GM21723 (cell line): ENCODE results near the gene TNRC6C.
"Not testable (repeated sequence)": the region's sequence is repeated elsewhere in the genome, so short reads cannot be mapped to it uniquely, and the experiment has no call there.

Experiments used
- ATAC-seq: cut with Tn5 transposase; IDR thresholded peaks from one replicate; pipeline ENCODE4 v1.9.1; 2021; ENCODE audit warnings: mild to moderate bottlenecking, moderate library complexity; ENCODE audit not compliant: unreplicated experiment

Gene TNRC6C

GRCh38 chr17:77930780-77931768, 27.4 kb upstream of the TNRC6C start:
- no peak for ATAC-seq

DNA sequence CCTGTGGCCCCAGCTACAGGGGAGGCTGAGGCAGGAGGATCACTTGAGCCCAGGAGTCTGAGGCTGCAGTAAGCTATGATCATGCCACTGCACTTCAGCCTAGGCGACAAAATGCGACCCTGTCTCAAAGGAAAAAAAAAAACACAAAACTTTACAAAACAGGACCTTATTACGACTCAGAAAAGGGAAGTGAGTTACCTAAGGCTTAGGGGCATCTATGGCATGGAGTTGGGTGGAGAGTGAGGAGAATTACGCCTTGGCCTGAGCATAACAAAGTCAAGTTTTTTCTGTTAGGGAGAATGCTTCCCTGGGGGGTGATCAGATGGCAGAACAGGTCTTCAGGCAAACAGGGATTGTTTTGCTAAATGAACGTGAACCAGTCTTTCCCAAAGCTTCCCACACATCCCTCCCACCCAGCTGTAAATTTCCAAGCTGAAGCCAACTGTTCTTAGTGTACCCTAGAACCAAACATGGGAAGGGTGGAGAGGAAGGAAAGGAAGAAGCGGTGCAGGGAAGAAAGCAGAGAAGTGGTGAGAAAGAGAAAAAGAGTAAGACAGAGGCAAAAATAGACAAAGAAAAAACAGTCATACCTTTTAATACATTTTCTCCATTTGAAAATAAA, 24.6 kb upstream of the TNRC6C start:
- ATAC-seq = no peak

- no peak for ATAC-seq
Observed at GRCh38 chr17:77935121-77935571, 23.4 kb upstream of the TNRC6C start.

DNA sequence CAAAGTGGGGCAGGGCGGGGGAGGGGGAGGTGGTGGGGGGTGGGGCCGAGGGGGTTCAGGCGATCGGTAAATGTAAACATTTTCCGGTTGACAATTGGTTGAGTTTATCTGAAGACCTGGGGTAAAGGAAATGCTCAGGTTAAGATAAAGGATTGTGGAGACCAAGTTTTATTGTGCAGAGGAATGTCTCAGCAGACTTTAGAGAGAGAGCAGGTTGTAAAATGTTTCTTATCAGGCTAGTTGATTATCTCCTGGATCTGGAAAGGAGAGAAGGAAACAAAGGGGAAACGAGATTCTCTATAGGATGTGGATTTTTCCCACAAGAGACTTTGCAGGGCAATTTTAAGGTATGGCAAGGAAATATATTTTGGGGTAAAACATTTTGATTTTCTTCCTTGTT, 22.8 kb upstream of the TNRC6C start:
- ATAC-seq = not testable (repeated sequence)

- no peak for ATAC-seq
Observed at GRCh38 chr17:77936881-77937280, 21.6 kb upstream of the TNRC6C start.

GRCh38 chr17:77941004-77941403, 17.5 kb upstream of the TNRC6C start:
- no peak for ATAC-seq

- no peak for ATAC-seq
Observed at GRCh38 chr17:77942112-77942988, 16.2 kb upstream of the TNRC6C start.

DNA sequence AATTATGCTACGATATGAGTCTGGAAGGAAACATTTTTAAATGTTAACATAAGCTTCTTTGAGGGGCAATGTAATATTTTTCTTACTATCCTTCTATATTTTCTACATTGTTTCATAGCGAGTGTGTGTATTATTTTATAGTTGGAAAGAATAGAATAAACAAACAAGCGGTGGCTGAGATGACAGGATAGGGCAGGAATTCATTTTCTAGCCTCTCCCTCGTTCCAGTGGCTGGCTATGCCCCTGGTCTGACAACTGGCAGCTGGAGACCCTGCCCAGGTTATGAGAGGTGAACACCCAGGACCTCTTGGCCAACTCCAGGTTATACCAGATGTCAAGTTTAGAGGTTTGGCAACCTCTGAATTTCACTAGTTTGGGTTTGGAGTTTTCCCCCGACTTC, 14.5 kb upstream of the TNRC6C start:
- no peak for ATAC-seq

DNA sequence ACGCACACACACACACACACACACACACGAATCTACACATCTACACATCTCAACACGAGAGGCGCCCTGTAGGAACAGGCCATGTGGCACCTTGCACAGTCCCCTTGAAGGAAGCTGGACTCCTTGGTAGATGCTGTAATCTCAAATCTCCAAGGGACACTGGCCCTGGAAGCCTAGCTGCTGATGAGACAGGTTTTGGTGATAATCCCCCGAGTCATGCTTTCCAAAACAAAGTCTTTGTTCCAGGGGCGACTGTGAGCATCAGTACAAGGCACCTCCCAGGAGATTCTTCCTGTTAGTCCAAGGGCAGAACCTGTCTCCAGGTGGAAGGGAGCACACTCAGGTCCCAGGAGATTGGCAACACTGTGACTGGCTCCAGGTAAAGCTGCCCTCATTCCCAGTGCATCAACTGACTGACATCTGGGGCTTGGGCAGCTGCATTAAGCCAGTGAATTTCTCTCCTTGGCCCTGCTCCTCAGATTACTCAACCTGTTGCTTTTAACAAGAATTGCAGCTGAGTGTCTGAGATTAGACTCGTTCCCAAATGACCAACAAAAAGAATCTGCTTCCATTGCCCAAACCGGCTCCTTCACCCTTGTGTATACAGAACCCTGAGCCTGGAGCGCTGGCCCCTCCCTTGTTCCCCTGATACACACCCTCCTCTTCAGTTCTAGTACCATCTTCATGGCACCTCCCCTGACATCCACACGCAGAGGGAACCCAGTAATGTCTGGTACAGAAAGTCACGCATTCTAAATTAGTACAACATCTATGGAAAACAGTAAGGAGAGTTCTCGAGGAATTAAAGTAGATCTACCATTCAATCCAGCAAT, 13.9 kb upstream of the TNRC6C start:
- no peak for ATAC-seq

- ATAC-seq = no peak
Observed at GRCh38 chr17:77946900-77947645, 11.4 kb upstream of the TNRC6C start.

DNA sequence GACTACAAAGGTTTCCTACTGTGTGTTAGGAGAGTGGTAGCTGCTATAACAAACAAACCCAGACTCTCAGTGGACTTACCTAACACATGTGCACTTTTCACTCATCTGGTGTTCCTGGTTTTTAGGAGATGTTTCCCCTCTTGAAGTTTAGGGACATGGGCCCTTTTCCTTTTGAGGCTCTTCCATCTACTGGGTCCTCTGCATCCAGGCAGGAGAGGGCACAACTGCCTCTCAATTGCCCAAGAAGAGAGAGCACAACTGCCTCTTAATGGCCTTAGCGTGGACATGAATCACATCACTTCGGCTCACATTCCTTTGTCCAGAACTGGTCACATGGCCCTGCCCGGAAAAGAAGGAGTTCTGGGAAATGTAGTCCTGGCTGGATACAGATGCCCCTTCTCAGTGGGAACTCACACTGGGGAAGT, 9.8 kb upstream of the TNRC6C start:
- no peak for ATAC-seq

DNA sequence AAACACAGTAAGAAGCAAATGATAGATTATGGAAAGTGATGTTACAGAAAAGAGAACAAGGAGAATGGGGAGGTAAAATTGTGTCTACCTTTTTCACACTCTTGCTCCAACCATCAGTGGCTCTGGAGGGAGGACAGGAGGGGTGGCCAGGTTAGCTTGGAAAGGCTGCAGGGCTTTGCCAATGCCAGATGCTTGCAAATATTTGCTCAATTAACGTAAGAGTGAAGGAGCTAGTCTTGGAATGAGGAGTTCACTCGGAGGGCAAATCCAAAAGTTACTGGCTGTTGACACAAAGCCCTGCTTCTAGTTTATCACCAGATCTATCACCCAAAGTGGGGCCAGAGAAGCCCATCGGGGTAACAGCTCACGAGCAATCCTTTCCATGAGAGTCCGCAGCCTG, 7.4 kb upstream of the TNRC6C start:
- no peak for ATAC-seq

- no peak for ATAC-seq
Observed at GRCh38 chr17:77952368-77952767, 6.1 kb upstream of the TNRC6C start.

GRCh38 chr17:77957235-77957856, 1.2 kb upstream of the TNRC6C start:
- ATAC-seq = no peak

GRCh38 chr17:77958716-77959125, 218 bp downstream of the TNRC6C start:
- ATAC-seq = peak; percentile 26

DNA sequence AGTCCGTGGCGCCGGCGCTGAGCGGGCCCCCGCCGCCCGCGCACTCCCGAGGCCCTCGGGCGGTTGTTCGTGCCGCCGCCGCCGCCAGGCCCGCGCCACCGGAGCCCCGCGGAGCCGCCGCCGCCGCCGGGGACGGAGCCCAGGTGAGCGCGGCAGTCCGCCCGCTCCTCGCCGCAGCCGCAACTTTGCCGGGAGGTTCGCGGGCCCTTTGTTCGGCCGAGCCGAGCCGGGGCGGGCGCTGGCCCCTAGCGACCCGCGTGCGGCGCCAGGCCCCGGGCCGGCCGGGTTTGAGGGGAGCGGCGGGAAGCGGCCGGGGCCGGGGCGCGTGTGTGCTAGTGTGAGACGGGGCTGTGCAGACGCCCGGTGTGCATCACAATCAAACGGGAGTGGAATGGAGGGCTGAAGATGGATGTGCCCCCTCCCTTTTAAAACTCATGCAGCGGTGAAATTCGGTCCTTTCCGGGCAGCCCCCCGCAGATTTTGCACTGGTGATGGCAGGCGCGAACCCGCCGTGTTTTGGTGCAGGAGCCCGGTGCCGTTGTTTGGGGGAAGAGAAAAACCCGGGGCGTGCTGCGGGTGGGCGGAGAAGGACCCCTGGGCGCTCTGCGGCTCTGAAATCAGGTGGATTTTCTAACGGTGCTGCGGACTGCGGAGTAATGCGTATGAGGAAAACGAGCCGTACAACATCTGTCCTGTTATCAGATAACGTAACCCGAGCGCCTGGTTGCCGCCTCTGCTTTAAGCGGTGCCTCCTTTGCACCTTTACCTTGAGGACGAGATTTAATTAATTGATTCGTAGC, 823 bp downstream of the TNRC6C start:
- ATAC-seq = no peak

DNA sequence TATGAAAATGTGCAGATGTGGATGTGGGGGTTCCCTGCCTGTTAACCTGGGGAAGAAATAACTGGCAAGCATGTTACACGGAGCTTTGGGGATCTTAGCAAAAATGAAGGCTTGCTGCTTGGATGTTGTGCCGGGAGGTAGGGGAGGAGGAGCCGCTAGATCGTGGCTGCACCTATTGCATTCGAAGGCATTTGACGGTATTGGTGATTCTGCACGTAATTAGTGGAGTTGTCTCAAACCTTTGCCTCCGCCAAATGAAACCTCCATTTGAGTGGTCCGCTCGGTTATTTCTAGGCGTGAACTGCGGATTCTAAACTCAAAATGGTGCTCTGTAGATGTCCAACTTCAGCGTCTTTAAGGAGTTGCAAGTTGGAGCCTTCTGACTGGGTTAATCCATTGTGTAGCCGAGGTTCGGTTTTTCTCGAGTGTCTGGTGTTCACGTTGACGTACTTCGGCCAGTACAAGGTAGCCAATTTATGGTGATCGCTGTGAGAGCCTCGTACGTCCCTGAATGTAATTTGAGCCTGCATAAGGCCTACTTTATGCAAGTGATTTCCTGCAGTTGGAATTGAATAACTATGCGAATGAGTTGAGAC, 1.5 kb downstream of the TNRC6C start:
- no peak for ATAC-seq

DNA sequence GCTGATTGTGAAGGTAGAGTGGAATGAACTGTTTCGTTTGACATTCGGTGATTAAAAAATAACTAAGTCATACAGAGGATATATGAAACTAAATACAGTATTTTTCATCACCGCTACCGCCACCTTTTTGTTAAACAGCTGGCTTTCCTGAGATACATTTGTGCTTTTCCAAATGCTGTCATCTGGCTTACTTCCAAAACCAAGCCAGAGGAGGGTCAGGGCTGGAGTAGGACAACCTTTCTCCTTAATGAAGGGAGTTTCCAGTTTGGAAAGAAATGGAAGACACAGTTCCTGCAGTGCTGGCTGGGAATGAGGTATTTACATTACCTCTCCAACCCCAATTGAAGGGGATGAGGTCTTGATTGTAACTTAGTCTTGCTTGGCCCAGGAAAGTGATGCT, 3.2 kb downstream of the TNRC6C start:
- ATAC-seq = no peak
